ENCODE measurements around the gene FOXG1.

FOXG1 gene

GRCh38 chr14:28761438-28762291, 4.9 kb upstream of the FOXG1 start:
- no peak for DNase-seq (ENCODE audit: low spot score)

- no peak for DNase-seq (ENCODE audit: low spot score)
Measured at GRCh38 chr14:28762303-28762954, 4.2 kb upstream of the FOXG1 start.

- no peak for DNase-seq (ENCODE audit: low spot score)
Measured at GRCh38 chr14:28762955-28763326, 3.6 kb upstream of the FOXG1 start.

- no peak for DNase-seq (ENCODE audit: low spot score)
Measured at GRCh38 chr14:28763751-28764256, 2.8 kb upstream of the FOXG1 start.

GRCh38 chr14:28764257-28765160, 2.1 kb upstream of the FOXG1 start:
- DNase-seq (ENCODE audit: low spot score), result no peak

GRCh38 chr14:28765169-28765830, 1.3 kb upstream of the FOXG1 start:
- no peak for DNase-seq (ENCODE audit: low spot score)

GRCh38 chr14:28765831-28766468, 637 bp upstream of the FOXG1 start:
- no peak for DNase-seq (ENCODE audit: low spot score)

GRCh38 chr14:28767030-28767852, 654 bp downstream of the FOXG1 start:
- DNase-seq (ENCODE audit: low spot score), result no peak

GRCh38 chr14:28767853-28768741, 1.5 kb downstream of the FOXG1 start:
- no peak for DNase-seq (ENCODE audit: low spot score)

- no peak for DNase-seq (ENCODE audit: low spot score)
Measured at GRCh38 chr14:28769276-28769880, 2.8 kb downstream of the FOXG1 start.

GRCh38 chr14:28770061-28770460, 3.5 kb downstream of the FOXG1 start:
- DNase-seq (ENCODE audit: low spot score), result no peak

- DNase-seq (ENCODE audit: low spot score), result no peak
Measured at GRCh38 chr14:28770630-28771029, 4.0 kb downstream of the FOXG1 start.

- DNase-seq (ENCODE audit: low spot score), result no peak
Measured at GRCh38 chr14:28771168-28771567, 4.6 kb downstream of the FOXG1 start.

- DNase-seq (ENCODE audit: low spot score), result no peak
Measured at GRCh38 chr14:28772613-28773012, 6.0 kb downstream of the FOXG1 start.

GRCh38 chr14:28773176-28773575, 6.6 kb downstream of the FOXG1 start:
- DNase-seq (ENCODE audit: low spot score), result no peak

GRCh38 chr14:28773861-28774691, 7.5 kb downstream of the FOXG1 start:
- no peak for DNase-seq (ENCODE audit: low spot score)

- no peak for DNase-seq (ENCODE audit: low spot score)
Measured at GRCh38 chr14:28774764-28775735, 8.5 kb downstream of the FOXG1 start.

Data from RKO (cell line).